ENCODE results near the gene SEMA4D. TPM values are rescaled to one million over a fixed set of nuclear protein-coding genes. Genes with fewer than 3 reads are reported as not detected.

SEMA4D gene
- total RNA-seq, 1 experiment from 2014 or later: 48.4 TPM

- H3K36me3 ChIP-seq (ENCODE audit: low read depth): peaks cover 42% of the 10 kb centered on the region
- no peaks in the 10 kb centered on the region for H3K4me1 ChIP-seq (replicated peaks; ENCODE audit: insufficient read depth)
- no peaks in the 10 kb centered on the region for H3F3A ChIP-seq (ENCODE audit: insufficient read depth, low read depth)
- H4K20me1 ChIP-seq (ENCODE audit: insufficient read depth): peaks cover 7% of the 10 kb centered on the region; the same call in 1 of the 2 replicates
- H2AFZ ChIP-seq: no peak overlapping the region
- no peaks in the 10 kb centered on the region for H3K27me3 ChIP-seq (ENCODE audit: insufficient read depth, low read depth)
- DNase-seq: no peak
- H3K9me2 ChIP-seq (ENCODE audit: insufficient read depth): no peaks in the 10 kb centered on the region
- no peak overlapping the region for H3K27ac ChIP-seq
- no peak overlapping the region for H3K4me2 ChIP-seq
- no TSS peak for BruUV-seq (replicated peaks)
- H3K9me3 ChIP-seq (ENCODE audit: insufficient read depth, low read depth): no peaks in the 10 kb centered on the region
- ChIA-PET POLR2A (ENCODE audit: unreplicated experiment) (no interaction called here), CTCF (no interaction called here)
- TF ChIP-seq, protein P1, sequence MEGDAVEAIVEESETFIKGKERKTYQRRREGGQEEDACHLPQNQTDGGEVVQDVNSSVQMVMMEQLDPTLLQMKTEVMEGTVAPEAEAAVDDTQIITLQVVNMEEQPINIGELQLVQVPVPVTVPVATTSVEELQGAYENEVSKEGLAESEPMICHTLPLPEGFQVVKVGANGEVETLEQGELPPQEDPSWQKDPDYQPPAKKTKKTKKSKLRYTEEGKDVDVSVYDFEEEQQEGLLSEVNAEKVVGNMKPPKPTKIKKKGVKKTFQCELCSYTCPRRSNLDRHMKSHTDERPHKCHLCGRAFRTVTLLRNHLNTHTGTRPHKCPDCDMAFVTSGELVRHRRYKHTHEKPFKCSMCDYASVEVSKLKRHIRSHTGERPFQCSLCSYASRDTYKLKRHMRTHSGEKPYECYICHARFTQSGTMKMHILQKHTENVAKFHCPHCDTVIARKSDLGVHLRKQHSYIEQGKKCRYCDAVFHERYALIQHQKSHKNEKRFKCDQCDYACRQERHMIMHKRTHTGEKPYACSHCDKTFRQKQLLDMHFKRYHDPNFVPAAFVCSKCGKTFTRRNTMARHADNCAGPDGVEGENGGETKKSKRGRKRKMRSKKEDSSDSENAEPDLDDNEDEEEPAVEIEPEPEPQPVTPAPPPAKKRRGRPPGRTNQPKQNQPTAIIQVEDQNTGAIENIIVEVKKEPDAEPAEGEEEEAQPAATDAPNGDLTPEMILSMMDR (conservative IDR thresholded peaks at IDR 0.05): no peak
- TF ChIP-seq EZH2 (IDR thresholded peaks at IDR 0.05; ENCODE audit: low read depth): no peak
- H3K79me2 ChIP-seq (ENCODE audit: low read depth): no peaks in the 10 kb centered on the region
- intact Hi-C loops (cut with micrococcal nuclease; ENCODE audit: unreplicated experiment): no loop called here
- no peak overlapping the region for H3K4me3 ChIP-seq
Measured at GRCh38 chr9:89329917-89330316, 168.0 kb downstream of the SEMA4D start.

DNA sequence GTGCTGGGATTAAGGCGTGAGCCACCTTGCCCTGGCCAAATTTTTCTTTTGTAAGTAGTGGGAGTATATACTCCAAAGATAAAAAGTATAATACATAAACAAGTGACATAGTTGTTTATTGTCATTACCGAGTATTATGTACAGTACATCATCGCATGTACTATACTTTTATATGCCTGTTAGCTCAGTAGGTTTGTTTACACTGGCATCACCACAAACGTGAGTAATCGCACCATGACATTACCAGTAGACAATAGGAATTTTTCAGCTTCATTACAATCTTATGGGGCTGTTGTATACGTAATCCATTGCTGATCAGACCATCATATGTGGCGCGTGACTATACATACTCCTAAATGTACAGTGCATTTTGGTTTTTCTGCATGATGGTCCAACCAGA, 169.8 kb downstream of the SEMA4D start:
- H4K20me1 ChIP-seq (ENCODE audit: insufficient read depth): no peaks in the 10 kb centered on the region; the same call in 1 of the 2 replicates
- no peak overlapping the region for H2AFZ ChIP-seq
- no peaks in the 10 kb centered on the region for H3K9me3 ChIP-seq (ENCODE audit: insufficient read depth, low read depth)
- H3K36me3 ChIP-seq (ENCODE audit: low read depth): peaks cover 27% of the 10 kb centered on the region
- H3K9me2 ChIP-seq (ENCODE audit: insufficient read depth): no peaks in the 10 kb centered on the region
- no peaks in the 10 kb centered on the region for H3K4me1 ChIP-seq (replicated peaks; ENCODE audit: insufficient read depth)
- H3K27me3 ChIP-seq (ENCODE audit: insufficient read depth, low read depth): no peaks in the 10 kb centered on the region
- TF ChIP-seq EZH2 (IDR thresholded peaks at IDR 0.05; ENCODE audit: low read depth): no peak
- TF ChIP-seq, protein P1 (conservative IDR thresholded peaks at IDR 0.05): no peak
- no peaks in the 10 kb centered on the region for H3F3A ChIP-seq (ENCODE audit: insufficient read depth, low read depth)
- H3K4me2 ChIP-seq: no peak overlapping the region
- CTCF ChIA-PET: no interaction called here
- intact Hi-C loops (cut with micrococcal nuclease; ENCODE audit: unreplicated experiment): no loop called here
- POLR2A ChIA-PET (ENCODE audit: unreplicated experiment): no interaction called here
- DNase-seq: no peak
- H3K4me3 ChIP-seq: no peak overlapping the region
- peaks cover 8% of the 10 kb centered on the region for H3K79me2 ChIP-seq (ENCODE audit: low read depth)
- H3K27ac ChIP-seq: no peak overlapping the region
- BruUV-seq (replicated peaks): no TSS peak

- POLR2A ChIA-PET (ENCODE audit: unreplicated experiment): no interaction called here
- DNase-seq: no peak
- CTCF ChIA-PET: no interaction called here
- peaks cover 32% of the 10 kb centered on the region for H3K79me2 ChIP-seq (ENCODE audit: low read depth)
- no peak overlapping the region for H2AFZ ChIP-seq
- H3K9me2 ChIP-seq (ENCODE audit: insufficient read depth): no peaks in the 10 kb centered on the region
- no peak overlapping the region for H3K4me2 ChIP-seq
- H3K9me3 ChIP-seq (ENCODE audit: insufficient read depth, low read depth): no peaks in the 10 kb centered on the region
- H3K27ac ChIP-seq: no peak overlapping the region
- H3K27me3 ChIP-seq (ENCODE audit: insufficient read depth, low read depth): no peaks in the 10 kb centered on the region
- H3K4me3 ChIP-seq: no peak overlapping the region
- H3K4me1 ChIP-seq (replicated peaks; ENCODE audit: insufficient read depth): 0 out of 2 replicates have a peak, but pooled peaks cover under 1% of the 10 kb centered on the region
- no TSS peak for BruUV-seq (replicated peaks)
- H4K20me1 ChIP-seq (ENCODE audit: insufficient read depth): no peaks in the 10 kb centered on the region; the same call in 1 of the 2 replicates
- H3K36me3 ChIP-seq (ENCODE audit: low read depth): peaks cover 18% of the 10 kb centered on the region
- no peak for TF ChIP-seq EZH2 (IDR thresholded peaks at IDR 0.05; ENCODE audit: low read depth)
- TF ChIP-seq, protein P1 (conservative IDR thresholded peaks at IDR 0.05): no peak
- no peaks in the 10 kb centered on the region for H3F3A ChIP-seq (ENCODE audit: insufficient read depth, low read depth)
- intact Hi-C loops (cut with micrococcal nuclease; ENCODE audit: unreplicated experiment): no loop called here
Measured at GRCh38 chr9:89325733-89326132, 172.2 kb downstream of the SEMA4D start.

Data from PC-9 (cell line).